GM21423 (cell line): ENCODE measurements around the gene RBM5.

Experiments used
- ATAC-seq: cut with Tn5 transposase; IDR thresholded peaks from one replicate; pipeline ENCODE4 v1.9.1; 2021; ENCODE audit warnings: mild to moderate bottlenecking, moderate library complexity; ENCODE audit not compliant: unreplicated experiment

Gene RBM5

GRCh38 chr3:50158530-50159146 lies 69.9 kb downstream of the RBM5 start:
- ATAC-seq = no peak

- ATAC-seq = no peak
These were observed 71.9 kb downstream of the RBM5 start for GRCh38 chr3:50160561-50160983.

GRCh38 chr3:50161320-50161719 lies 72.6 kb downstream of the RBM5 start:
- ATAC-seq = no peak

GRCh38 chr3:50162034-50162883 lies 73.5 kb downstream of the RBM5 start:
- no peak for ATAC-seq

- no peak for ATAC-seq
These were observed 75.1 kb downstream of the RBM5 start for GRCh38 chr3:50163572-50164455.

GRCh38 chr3:50164481-50164880 lies 75.8 kb downstream of the RBM5 start:
- no peak for ATAC-seq

- ATAC-seq = no peak
These were observed 76.5 kb downstream of the RBM5 start for GRCh38 chr3:50164984-50165909.

GRCh38 chr3:50165910-50166538 lies 77.3 kb downstream of the RBM5 start:
- no peak for ATAC-seq

GRCh38 chr3:50166620-50167019 lies 77.9 kb downstream of the RBM5 start:
- ATAC-seq = no peak

- ATAC-seq = no peak
These were observed 78.5 kb downstream of the RBM5 start for GRCh38 chr3:50167069-50167840.

- ATAC-seq = no peak
These were observed 79.1 kb downstream of the RBM5 start for GRCh38 chr3:50167841-50168209.

GRCh38 chr3:50168388-50168787 lies 79.7 kb downstream of the RBM5 start:
- no peak for ATAC-seq
